Measurements from ENCODE around the gene TBX4. TPM values are rescaled to one million over a fixed set of nuclear protein-coding genes. Genes with fewer than 3 reads are reported as not detected.

The TBX4 gene
- total RNA-seq, 1 experiment from 2014 or later, result not detected

- no peaks in the 10 kb centered on the region for H4K20me1 ChIP-seq (ENCODE audit: insufficient read depth, low read depth, low read length)
- no peak overlapping the region for H2AFZ ChIP-seq (ENCODE audit: low read length)
- H3K4me2 ChIP-seq (ENCODE audit: low read depth, low read length, poor library complexity, severe bottlenecking), result no peak overlapping the region
- H3K9me2 ChIP-seq (replicated peaks; ENCODE audit: insufficient read depth, low read length), result no peaks in the 10 kb centered on the region
- H3K9me3 ChIP-seq (ENCODE audit: low read length), result no peaks in the 10 kb centered on the region
- peak; percentile 82 for DNase-seq
- H3K4me3 ChIP-seq (ENCODE audit: low read length), result no peak overlapping the region
- no peak overlapping the region for H3K27ac ChIP-seq (ENCODE audit: low read length)
- no peaks in the 10 kb centered on the region for H3K4me1 ChIP-seq (ENCODE audit: low read length)
- no peak overlapping the region for H3K9ac ChIP-seq (ENCODE audit: low read length)
- H3K27me3 ChIP-seq (ENCODE audit: low read length), result no peaks in the 10 kb centered on the region
- H3K36me3 ChIP-seq (ENCODE audit: insufficient read depth, low read length), result no peaks in the 10 kb centered on the region
- H3K79me2 ChIP-seq (ENCODE audit: low read length), result no peaks in the 10 kb centered on the region
Observed at GRCh38 chr17:61416540-61417363, 35.5 kb upstream of the TBX4 start.

DNA sequence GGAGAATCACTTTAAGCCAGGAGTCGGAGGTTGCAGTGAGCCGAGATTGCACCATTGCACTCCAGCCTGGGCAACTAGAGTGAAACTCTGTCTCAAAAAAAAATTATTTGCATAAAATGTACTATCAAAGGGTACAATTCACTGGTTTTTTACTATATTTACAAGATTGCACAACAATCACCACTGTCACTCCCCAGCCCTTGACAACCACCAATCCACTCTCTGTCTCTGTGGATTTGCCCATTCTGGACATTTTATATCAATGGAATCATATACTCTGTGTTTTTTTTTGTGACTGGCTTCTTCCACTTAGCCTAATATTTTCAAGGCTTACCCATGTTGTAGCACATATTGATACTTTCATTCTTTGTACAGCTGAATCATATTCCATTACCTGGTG is 33.8 kb upstream of the TBX4 start:
- no peak for DNase-seq
- H3K79me2 ChIP-seq (ENCODE audit: low read length), result no peaks in the 10 kb centered on the region
- no peaks in the 10 kb centered on the region for H3K27me3 ChIP-seq (ENCODE audit: low read length)
- no peaks in the 10 kb centered on the region for H4K20me1 ChIP-seq (ENCODE audit: insufficient read depth, low read depth, low read length)
- H3K9me2 ChIP-seq (replicated peaks; ENCODE audit: insufficient read depth, low read length), result no peaks in the 10 kb centered on the region
- H3K36me3 ChIP-seq (ENCODE audit: insufficient read depth, low read length), result no peaks in the 10 kb centered on the region
- no peak overlapping the region for H3K9ac ChIP-seq (ENCODE audit: low read length)
- H3K9me3 ChIP-seq (ENCODE audit: low read length), result no peaks in the 10 kb centered on the region
- no peak overlapping the region for H3K27ac ChIP-seq (ENCODE audit: low read length)
- no peaks in the 10 kb centered on the region for H3K4me1 ChIP-seq (ENCODE audit: low read length)
- H3K4me2 ChIP-seq (ENCODE audit: low read depth, low read length, poor library complexity, severe bottlenecking), result no peak overlapping the region
- H2AFZ ChIP-seq (ENCODE audit: low read length), result no peak overlapping the region
- no peak overlapping the region for H3K4me3 ChIP-seq (ENCODE audit: low read length)

DNA sequence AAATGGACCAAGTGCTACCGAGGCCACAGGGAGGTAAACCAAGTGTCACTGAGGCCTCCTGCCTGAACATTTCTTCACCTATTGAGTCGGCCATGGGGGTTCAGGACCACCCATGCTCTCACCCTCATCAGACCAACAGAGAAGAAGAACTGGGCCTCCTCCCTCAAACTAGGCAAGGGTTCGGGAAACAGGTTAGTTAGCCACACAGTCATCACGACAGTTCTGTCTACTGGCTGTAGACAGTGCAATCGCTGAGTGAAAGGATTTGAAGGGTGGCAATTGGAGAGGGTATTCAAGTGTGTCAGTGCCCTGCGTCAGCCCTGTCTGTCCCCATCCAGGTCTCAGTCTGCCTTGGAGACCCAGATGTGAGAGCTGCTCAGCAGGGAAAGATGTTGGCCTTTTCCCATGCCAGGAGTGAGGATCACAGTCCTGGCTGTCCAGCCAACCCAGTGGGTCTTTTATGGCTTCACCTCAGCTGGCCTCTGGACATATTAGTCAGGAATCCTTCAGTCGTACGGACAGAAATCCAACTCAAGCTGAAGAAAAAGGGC is 32.7 kb upstream of the TBX4 start:
- Histone ChIP-seq H3K9me2 (replicated peaks; ENCODE audit: insufficient read depth, low read length) (no peaks in the 10 kb centered on the region), H3K79me2 (ENCODE audit: low read length) (no peaks in the 10 kb centered on the region), H3K36me3 (ENCODE audit: insufficient read depth, low read length) (no peaks in the 10 kb centered on the region), H2AFZ (ENCODE audit: low read length) (no peak overlapping the region), H3K9ac (ENCODE audit: low read length) (no peak overlapping the region), H3K4me3 (ENCODE audit: low read length) (no peak overlapping the region), H3K27ac (ENCODE audit: low read length) (no peak overlapping the region), H4K20me1 (ENCODE audit: insufficient read depth, low read depth, low read length) (no peaks in the 10 kb centered on the region), H3K4me2 (ENCODE audit: low read depth, low read length, poor library complexity, severe bottlenecking) (no peak overlapping the region), H3K9me3 (ENCODE audit: low read length) (no peaks in the 10 kb centered on the region), H3K27me3 (ENCODE audit: low read length) (no peaks in the 10 kb centered on the region), H3K4me1 (ENCODE audit: low read length) (no peaks in the 10 kb centered on the region)
- DNase-seq, result no peak

- no peaks in the 10 kb centered on the region for H4K20me1 ChIP-seq (ENCODE audit: insufficient read depth, low read depth, low read length)
- H3K79me2 ChIP-seq (ENCODE audit: low read length), result no peaks in the 10 kb centered on the region
- no peak overlapping the region for H3K4me2 ChIP-seq (ENCODE audit: low read depth, low read length, poor library complexity, severe bottlenecking)
- H3K9ac ChIP-seq (ENCODE audit: low read length), result no peak overlapping the region
- no peak overlapping the region for H3K4me3 ChIP-seq (ENCODE audit: low read length)
- no peaks in the 10 kb centered on the region for H3K4me1 ChIP-seq (ENCODE audit: low read length)
- no peak for DNase-seq
- no peak overlapping the region for H3K27ac ChIP-seq (ENCODE audit: low read length)
- no peaks in the 10 kb centered on the region for H3K36me3 ChIP-seq (ENCODE audit: insufficient read depth, low read length)
- no peaks in the 10 kb centered on the region for H3K9me2 ChIP-seq (replicated peaks; ENCODE audit: insufficient read depth, low read length)
- H3K27me3 ChIP-seq (ENCODE audit: low read length), result no peaks in the 10 kb centered on the region
- no peaks in the 10 kb centered on the region for H3K9me3 ChIP-seq (ENCODE audit: low read length)
- no peak overlapping the region for H2AFZ ChIP-seq (ENCODE audit: low read length)
Observed at GRCh38 chr17:61420052-61420451, 32.2 kb upstream of the TBX4 start.

DNA sequence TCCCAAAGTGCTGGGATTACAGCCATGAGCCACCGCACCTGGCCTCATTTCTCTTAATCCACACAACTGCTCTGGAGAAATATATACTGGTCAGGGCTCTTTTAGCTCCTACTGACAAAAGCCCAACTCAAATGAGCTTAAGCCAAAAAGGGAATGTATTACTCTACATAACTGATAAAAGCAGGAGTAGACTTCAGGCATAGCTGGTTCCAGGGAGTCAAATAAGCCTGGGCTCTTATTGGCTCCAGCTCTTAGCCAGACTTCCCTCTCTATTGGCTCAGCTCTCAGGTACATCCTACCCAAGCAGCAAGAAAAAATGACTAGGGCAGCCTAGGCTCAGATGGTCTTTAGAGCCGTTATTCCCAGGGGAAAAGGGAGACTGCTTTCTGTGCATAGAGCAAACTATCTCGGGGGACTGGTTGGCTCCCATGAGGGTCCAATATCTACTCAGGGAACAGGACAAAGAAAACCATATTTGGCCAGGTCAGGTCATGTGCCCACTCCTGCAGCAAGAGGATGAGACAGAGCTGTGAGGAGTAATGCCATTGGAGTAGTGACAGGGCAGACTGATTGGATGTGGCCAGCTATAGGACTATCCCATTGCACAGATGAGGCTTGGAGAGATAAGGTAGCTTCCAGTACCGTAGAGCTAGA is 31.4 kb upstream of the TBX4 start:
- Histone ChIP-seq H3K9me2 (replicated peaks; ENCODE audit: insufficient read depth, low read length) (no peaks in the 10 kb centered on the region), H2AFZ (ENCODE audit: low read length) (no peak overlapping the region), H3K27ac (ENCODE audit: low read length) (no peak overlapping the region), H3K9me3 (ENCODE audit: low read length) (no peaks in the 10 kb centered on the region), H3K4me1 (ENCODE audit: low read length) (no peaks in the 10 kb centered on the region), H4K20me1 (ENCODE audit: insufficient read depth, low read depth, low read length) (no peaks in the 10 kb centered on the region), H3K4me3 (ENCODE audit: low read length) (no peak overlapping the region), H3K36me3 (ENCODE audit: insufficient read depth, low read length) (no peaks in the 10 kb centered on the region), H3K79me2 (ENCODE audit: low read length) (no peaks in the 10 kb centered on the region), H3K4me2 (ENCODE audit: low read depth, low read length, poor library complexity, severe bottlenecking) (no peak overlapping the region), H3K9ac (ENCODE audit: low read length) (no peak overlapping the region), H3K27me3 (ENCODE audit: low read length) (no peaks in the 10 kb centered on the region)
- no peak for DNase-seq

GRCh38 chr17:61421460-61421859 is 30.8 kb upstream of the TBX4 start:
- no peaks in the 10 kb centered on the region for H3K9me3 ChIP-seq (ENCODE audit: low read length)
- H3K9me2 ChIP-seq (replicated peaks; ENCODE audit: insufficient read depth, low read length), result no peaks in the 10 kb centered on the region
- H3K27ac ChIP-seq (ENCODE audit: low read length), result no peak overlapping the region
- DNase-seq, result no peak
- no peak overlapping the region for H3K9ac ChIP-seq (ENCODE audit: low read length)
- no peaks in the 10 kb centered on the region for H4K20me1 ChIP-seq (ENCODE audit: insufficient read depth, low read depth, low read length)
- no peaks in the 10 kb centered on the region for H3K27me3 ChIP-seq (ENCODE audit: low read length)
- no peak overlapping the region for H2AFZ ChIP-seq (ENCODE audit: low read length)
- no peak overlapping the region for H3K4me3 ChIP-seq (ENCODE audit: low read length)
- no peak overlapping the region for H3K4me2 ChIP-seq (ENCODE audit: low read depth, low read length, poor library complexity, severe bottlenecking)
- no peaks in the 10 kb centered on the region for H3K36me3 ChIP-seq (ENCODE audit: insufficient read depth, low read length)
- H3K4me1 ChIP-seq (ENCODE audit: low read length), result no peaks in the 10 kb centered on the region
- no peaks in the 10 kb centered on the region for H3K79me2 ChIP-seq (ENCODE audit: low read length)

- Histone ChIP-seq H3K4me3 (ENCODE audit: low read length) (no peak overlapping the region), H3K36me3 (ENCODE audit: insufficient read depth, low read length) (no peaks in the 10 kb centered on the region), H3K27me3 (ENCODE audit: low read length) (no peaks in the 10 kb centered on the region), H3K9me2 (replicated peaks; ENCODE audit: insufficient read depth, low read length) (no peaks in the 10 kb centered on the region), H3K27ac (ENCODE audit: low read length) (no peak overlapping the region), H3K4me2 (ENCODE audit: low read depth, low read length, poor library complexity, severe bottlenecking) (no peak overlapping the region), H2AFZ (ENCODE audit: low read length) (no peak overlapping the region), H3K4me1 (ENCODE audit: low read length) (no peaks in the 10 kb centered on the region), H4K20me1 (ENCODE audit: insufficient read depth, low read depth, low read length) (no peaks in the 10 kb centered on the region), H3K79me2 (ENCODE audit: low read length) (no peaks in the 10 kb centered on the region), H3K9me3 (ENCODE audit: low read length) (no peaks in the 10 kb centered on the region), H3K9ac (ENCODE audit: low read length) (no peak overlapping the region)
- no peak for DNase-seq
Observed at GRCh38 chr17:61422116-61422799, 30.0 kb upstream of the TBX4 start.

- H3K9ac ChIP-seq (ENCODE audit: low read length), result no peak overlapping the region
- H3K27ac ChIP-seq (ENCODE audit: low read length), result no peak overlapping the region
- H3K4me2 ChIP-seq (ENCODE audit: low read depth, low read length, poor library complexity, severe bottlenecking), result no peak overlapping the region
Observed at GRCh38 chr17:61422869-61423268, 29.4 kb upstream of the TBX4 start.

More at GRCh38 chr17:61422869-61423268, 29.4 kb upstream of the TBX4 start:
- no peaks in the 10 kb centered on the region for H3K27me3 ChIP-seq (ENCODE audit: low read length)
- no peaks in the 10 kb centered on the region for H3K4me1 ChIP-seq (ENCODE audit: low read length)
- H3K79me2 ChIP-seq (ENCODE audit: low read length), result no peaks in the 10 kb centered on the region
- no peak overlapping the region for H2AFZ ChIP-seq (ENCODE audit: low read length)
- DNase-seq, result no peak
- no peak overlapping the region for H3K4me3 ChIP-seq (ENCODE audit: low read length)
- no peaks in the 10 kb centered on the region for H3K9me2 ChIP-seq (replicated peaks; ENCODE audit: insufficient read depth, low read length)
- H3K36me3 ChIP-seq (ENCODE audit: insufficient read depth, low read length), result no peaks in the 10 kb centered on the region
- no peaks in the 10 kb centered on the region for H4K20me1 ChIP-seq (ENCODE audit: insufficient read depth, low read depth, low read length)
- H3K9me3 ChIP-seq (ENCODE audit: low read length), result no peaks in the 10 kb centered on the region
